Prostate gland (tissue), 2 donors: ENCODE measurements around the gene ADARB2.

Experiments used
- CTCF ChIP-seq, 4 experiments: fragments of 200-600 bp in 2 of 4; fragments of 450-650 bp in 2 of 4; sonication (generic) in 2 of 4; IDR thresholded peaks; 1 replicate in 3 of 4; 2 replicates in 1 of 4; pipeline ENCODE4 v1.5.1; 2016 to 2019; ENCODE audit warnings: antibody characterized with exemption in 4 of 4, mild to moderate bottlenecking in 2 of 4, moderate library complexity in 2 of 4
- POLR2AphosphoS5 ChIP-seq: sonication (generic); formaldehyde crosslinking; IDR thresholded peaks from one replicate; pipeline ENCODE4 v1.6.1; 2017; ENCODE audit warnings: antibody characterized with exemption

GRCh38 chr10:1209355-1209979 is 527.9 kb downstream of the ADARB2 start:
- TF ChIP-seq CTCF (IDR thresholded peaks at IDR 0.05) (no peak), POLR2AphosphoS5 (no peak)
